NCI-H2081 treated with DMSO at 0.1 percent for 48 hours (cell line): ENCODE data around the gene MACROD2.
"Not testable (repeated sequence)": the region's sequence is repeated elsewhere in the genome, so short reads cannot be mapped to it uniquely, and the experiment has no call there.

Experiments
- DNase-seq: peaks from one replicate; lab custom pipeline; 2025; lab: John Stamatoyannopoulos, UW

Gene MACROD2

GRCh38 chr20:14266246-14266645, 270.9 kb downstream of the MACROD2 start:
- no peak for DNase-seq

GRCh38 chr20:14270751-14271150, 275.4 kb downstream of the MACROD2 start:
- DNase-seq: not testable (repeated sequence)

- no peak for DNase-seq
Observed at GRCh38 chr20:14282140-14282539, 286.8 kb downstream of the MACROD2 start.

- DNase-seq: no peak
Observed at GRCh38 chr20:14284443-14284842, 289.1 kb downstream of the MACROD2 start.

- no peak for DNase-seq
Observed at GRCh38 chr20:14288341-14289330, 293.3 kb downstream of the MACROD2 start.

GRCh38 chr20:14291502-14291901, 296.2 kb downstream of the MACROD2 start:
- DNase-seq: no peak

- DNase-seq: no peak
Observed at GRCh38 chr20:14295238-14295637, 299.9 kb downstream of the MACROD2 start.

- no peak for DNase-seq
Observed at GRCh38 chr20:14295770-14296309, 300.5 kb downstream of the MACROD2 start.

- DNase-seq: no peak
Observed at GRCh38 chr20:14299831-14300230, 304.5 kb downstream of the MACROD2 start.

GRCh38 chr20:14303106-14303505, 307.8 kb downstream of the MACROD2 start:
- DNase-seq: no peak

GRCh38 chr20:14303651-14304050, 308.3 kb downstream of the MACROD2 start:
- no peak for DNase-seq

GRCh38 chr20:14304472-14304871, 309.2 kb downstream of the MACROD2 start:
- DNase-seq: no peak

- DNase-seq: no peak
Observed at GRCh38 chr20:14307956-14308355, 312.6 kb downstream of the MACROD2 start.

- no peak for DNase-seq
Observed at GRCh38 chr20:14310977-14311627, 315.8 kb downstream of the MACROD2 start.

- no peak for DNase-seq
Observed at GRCh38 chr20:14312001-14312400, 316.7 kb downstream of the MACROD2 start.

GRCh38 chr20:14313341-14314020, 318.2 kb downstream of the MACROD2 start:
- no peak for DNase-seq

GRCh38 chr20:14319704-14320103, 324.4 kb downstream of the MACROD2 start:
- DNase-seq: no peak

- no peak for DNase-seq
Observed at GRCh38 chr20:14331646-14332045, 336.3 kb downstream of the MACROD2 start.

GRCh38 chr20:14332866-14333265, 337.6 kb downstream of the MACROD2 start:
- no peak for DNase-seq

GRCh38 chr20:14333721-14334120, 338.4 kb downstream of the MACROD2 start:
- DNase-seq: no peak

- DNase-seq: peak; percentile 16
Observed at GRCh38 chr20:14334306-14334930, 339.1 kb downstream of the MACROD2 start.

GRCh38 chr20:14335052-14335451, 339.7 kb downstream of the MACROD2 start:
- DNase-seq: no peak
